Effector CD8-positive, alpha-beta T cell (primary cell): ENCODE measurements around the gene CDH7.

Source experiments
- DNase-seq: peaks from one replicate; lab custom pipeline; 2025; lab: John Stamatoyannopoulos, UW
- total RNA-seq, 4 experiments: gene quantifications; one replicate each; lab custom pipeline; 2026; lab: John Stamatoyannopoulos, UW

CDH7 gene, protein sequence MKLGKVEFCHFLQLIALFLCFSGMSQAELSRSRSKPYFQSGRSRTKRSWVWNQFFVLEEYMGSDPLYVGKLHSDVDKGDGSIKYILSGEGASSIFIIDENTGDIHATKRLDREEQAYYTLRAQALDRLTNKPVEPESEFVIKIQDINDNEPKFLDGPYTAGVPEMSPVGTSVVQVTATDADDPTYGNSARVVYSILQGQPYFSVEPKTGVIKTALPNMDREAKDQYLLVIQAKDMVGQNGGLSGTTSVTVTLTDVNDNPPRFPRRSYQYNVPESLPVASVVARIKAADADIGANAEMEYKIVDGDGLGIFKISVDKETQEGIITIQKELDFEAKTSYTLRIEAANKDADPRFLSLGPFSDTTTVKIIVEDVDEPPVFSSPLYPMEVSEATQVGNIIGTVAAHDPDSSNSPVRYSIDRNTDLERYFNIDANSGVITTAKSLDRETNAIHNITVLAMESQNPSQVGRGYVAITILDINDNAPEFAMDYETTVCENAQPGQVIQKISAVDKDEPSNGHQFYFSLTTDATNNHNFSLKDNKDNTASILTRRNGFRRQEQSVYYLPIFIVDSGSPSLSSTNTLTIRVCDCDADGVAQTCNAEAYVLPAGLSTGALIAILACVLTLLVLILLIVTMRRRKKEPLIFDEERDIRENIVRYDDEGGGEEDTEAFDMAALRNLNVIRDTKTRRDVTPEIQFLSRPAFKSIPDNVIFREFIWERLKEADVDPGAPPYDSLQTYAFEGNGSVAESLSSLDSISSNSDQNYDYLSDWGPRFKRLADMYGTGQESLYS
- 0 to 1.3 (median 0.04) reads per million in 4 experiments for total RNA-seq

DNA sequence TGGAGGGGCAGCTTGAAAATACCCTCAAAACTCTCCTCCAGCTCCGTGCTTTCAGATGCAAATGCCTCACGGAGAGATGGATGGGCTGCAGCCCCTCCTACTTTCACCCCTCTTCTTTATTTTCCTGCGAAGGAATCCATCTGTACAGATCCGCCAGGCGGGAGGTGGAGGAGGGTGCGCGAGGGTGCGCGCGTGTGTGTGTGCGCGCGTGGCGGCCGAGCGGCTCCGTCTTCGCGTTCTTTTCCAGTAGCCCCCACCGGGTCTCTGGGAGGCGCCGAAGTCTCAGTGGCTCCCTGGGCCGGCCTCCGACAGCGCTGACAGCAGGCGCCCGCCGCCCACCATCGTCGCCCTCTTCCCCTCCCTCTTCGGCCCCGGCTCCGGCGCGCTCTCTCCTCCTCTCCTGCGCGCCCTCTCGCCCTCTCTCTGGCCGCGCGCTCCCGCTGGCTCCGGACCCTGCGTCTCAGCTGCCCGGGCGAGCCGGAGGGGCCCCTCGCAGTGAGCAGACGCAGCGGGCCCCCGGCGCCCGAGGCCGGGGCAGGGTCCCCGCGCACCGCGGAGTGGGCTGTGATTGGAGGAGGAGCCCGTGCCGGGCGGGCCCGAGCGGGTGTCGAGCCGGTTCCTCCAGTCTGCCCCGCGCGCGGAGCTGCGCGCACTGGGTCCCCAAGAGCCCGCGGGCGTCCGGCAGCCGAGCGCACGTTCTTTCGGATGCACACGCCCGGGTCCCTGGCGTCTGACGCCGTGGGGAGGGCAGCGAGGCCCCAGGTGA lies at the start of gene CDH7:
Gene CDH7 (plus strand): TSS at position 624 of the 766 bp plus-strand sequence. CDS start 11,831 bp downstream, outside the sequence.
- DNase-seq, result no peak

DNA sequence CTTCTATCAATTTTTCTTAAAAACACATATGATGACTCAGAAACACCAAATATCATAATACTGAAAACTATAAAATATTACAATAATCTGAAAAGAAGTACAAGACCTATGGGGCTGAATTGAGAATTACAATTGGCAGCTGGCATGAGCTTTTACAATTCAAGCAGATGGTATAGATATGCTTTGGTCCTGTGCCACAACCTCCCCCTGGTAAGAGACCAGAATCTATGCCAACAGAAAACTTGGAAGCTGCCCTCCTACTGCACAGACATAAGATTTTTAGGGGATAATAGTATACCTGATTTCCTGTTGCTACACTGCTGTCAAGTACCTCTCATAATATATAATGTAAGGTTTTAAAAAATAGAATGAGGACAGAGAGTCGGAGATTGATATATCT lies 46.8 kb upstream of the CDH7 start:
- no peak for DNase-seq

DNA sequence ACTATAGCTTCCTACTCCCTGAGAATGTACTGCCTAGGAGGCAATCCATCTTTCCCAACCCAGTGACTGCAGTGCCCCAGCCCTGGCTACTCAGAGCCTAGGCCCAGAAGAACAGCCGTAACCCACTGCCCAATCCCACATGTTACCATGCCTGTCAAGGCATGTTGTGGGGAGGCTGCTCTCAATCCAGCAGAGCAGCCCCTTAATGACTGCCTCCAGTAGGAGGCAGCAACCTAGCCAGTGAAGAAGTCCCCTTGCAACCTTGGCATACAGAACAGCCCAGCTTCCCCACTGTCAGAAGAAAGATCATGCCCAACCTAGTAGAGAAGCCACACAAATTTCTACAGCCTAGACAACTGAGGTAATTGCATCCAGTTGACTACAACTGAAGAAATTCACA lies 44.2 kb upstream of the CDH7 start:
- no peak for DNase-seq

DNA sequence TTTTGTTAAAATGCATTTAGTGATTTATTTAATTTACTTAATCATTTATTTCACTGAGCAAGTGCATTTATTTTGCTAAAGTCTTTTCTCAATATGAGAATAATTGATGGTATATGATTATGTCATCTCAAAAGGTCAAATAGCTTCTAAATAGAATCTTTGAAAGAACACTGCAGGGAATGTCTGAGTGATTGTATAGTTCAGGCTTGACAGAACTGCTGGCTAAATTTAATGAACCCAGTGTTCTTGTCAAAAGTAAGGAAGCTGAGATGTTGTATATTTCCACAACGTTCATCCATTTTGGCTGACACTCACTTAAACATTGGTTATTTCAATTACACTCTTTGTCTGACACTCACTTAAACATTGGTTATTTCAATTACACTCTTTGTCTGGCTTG lies 39.3 kb upstream of the CDH7 start:
- DNase-seq, result no peak

DNA sequence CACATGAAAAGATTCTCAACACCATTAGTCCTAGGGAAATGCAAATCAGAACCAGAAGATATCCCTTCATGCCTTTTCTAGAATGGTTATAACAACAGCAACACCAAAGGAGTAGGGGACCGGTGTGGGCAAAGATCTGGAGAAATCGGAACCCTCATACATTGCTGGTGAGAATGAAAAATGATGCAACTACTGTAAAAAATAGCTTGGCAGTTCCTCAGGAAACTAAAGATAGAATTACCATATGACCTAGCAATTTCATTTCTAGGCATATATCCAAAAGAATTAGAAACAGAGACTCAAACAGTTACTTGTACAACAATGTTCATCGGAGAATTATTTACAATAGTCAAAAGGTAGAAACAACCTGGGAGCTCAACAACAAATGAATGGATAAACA lies 29.2 kb upstream of the CDH7 start:
- no peak for DNase-seq

DNA sequence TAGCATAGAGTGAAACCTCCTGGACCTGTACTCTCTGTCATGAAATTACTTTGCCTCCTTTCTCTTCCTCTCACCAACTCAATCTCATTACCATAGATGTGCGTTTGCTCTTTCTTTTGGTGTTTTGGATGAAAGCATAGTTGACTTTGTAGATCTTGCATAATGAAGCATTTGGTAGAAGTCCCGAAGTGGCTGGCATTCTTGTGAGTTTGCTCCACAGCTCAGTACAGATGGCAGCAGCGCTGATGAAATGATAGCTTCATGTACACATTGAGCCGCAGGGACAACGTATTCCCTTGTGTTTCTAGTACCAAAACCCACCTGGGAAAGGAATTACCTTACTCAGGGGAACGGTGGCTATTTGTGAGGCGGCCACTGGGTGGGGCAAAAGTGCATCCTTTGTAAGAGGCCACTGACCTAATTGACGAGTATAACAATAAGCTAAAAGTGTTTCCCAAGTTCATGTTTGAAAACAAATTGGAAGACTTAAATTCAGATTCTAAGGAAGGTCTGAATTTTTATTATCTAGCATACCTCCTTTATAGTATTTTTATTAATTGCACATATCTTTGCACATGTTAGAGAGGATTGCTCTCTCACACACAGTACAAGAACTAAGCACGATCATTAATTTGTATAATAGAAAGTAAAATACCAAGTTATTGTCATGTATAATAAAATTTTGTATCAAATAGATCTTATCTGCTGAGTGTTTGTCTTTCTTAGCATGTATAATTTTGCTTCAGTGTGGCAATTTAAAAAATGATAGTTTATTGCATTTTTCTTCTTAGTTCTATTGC lies 25.4 kb upstream of the CDH7 start:
- DNase-seq, result no peak

DNA sequence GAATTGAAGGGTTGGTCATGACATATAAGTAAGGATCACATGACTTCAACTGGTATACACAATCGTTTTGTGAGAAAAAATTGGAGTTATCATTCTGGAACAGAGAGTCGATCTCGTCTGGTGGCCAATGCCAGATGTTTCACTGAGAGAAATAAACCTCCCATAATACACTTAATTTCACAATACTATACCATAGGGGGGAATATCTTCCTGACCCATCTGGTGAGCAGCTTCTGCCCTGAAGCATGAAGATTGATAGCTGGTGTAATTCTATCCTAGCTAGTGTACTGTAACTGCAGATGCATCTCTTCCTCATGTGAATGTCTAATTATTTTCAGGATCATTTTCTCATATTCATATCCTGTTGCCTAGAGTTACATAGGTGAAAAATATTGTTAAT lies 15.7 kb upstream of the CDH7 start:
- no peak for DNase-seq

DNA sequence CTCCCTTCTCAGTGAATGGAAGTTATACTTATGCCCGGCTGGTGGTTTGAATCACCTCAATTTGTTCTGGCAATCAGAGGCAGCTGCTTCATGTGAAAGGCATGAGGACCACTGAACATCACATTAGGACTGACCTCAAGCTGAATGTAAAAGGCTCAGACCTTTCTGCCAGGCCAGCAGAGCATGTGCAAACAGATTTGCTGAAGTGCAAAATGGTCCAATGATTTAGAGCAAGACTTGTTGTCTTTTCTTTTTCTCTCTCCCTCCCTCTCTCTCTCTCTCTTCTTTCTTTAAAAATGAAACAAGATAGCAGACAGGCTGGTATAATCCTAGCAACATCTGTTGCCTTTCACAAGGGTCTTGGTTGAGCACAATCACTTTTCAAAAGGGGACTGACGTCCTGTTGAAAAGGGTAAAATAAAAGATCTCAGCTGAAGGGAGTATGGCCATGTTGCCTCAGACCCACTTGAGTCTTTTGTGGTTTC lies 13.3 kb upstream of the CDH7 start:
- no peak for DNase-seq

DNA sequence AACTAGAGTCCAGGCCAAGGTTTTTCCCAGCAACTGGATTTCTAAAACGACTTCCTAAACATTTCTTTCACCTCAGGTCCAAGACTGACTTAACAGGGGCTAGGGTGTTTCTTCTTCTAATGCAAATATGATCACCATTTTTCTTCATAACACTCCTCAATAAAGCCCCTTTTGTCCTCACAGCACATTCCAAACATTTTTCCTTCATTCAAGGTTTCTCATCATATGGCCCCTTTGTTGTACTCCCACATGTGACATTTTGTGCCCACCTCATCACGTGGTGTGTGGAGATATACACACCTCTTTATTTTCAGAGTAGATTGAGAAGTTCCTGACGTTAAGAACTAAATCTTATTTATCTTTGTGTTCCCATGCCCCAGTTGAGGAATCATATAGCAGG lies 3.9 kb upstream of the CDH7 start:
- DNase-seq, result no peak

DNA sequence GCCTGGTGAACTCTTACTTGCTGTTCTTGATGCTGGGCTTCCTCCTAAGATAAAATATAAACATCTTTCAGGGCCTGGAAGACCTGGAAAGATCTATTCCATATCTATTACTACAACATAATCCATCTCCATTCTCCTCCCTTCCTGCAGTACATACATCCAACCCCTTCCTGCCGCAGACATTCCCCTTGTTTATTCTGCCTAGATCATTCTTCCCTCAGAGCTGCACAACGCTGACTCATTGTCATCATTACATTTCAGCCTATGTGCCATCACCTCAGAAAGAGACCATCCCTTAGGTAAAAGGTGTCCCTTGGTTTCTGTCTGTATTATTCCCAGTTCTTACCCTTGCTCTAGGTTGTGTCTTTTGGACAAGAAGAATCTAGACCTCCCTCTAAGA lies 2.5 kb upstream of the CDH7 start:
- DNase-seq, result no peak

DNA sequence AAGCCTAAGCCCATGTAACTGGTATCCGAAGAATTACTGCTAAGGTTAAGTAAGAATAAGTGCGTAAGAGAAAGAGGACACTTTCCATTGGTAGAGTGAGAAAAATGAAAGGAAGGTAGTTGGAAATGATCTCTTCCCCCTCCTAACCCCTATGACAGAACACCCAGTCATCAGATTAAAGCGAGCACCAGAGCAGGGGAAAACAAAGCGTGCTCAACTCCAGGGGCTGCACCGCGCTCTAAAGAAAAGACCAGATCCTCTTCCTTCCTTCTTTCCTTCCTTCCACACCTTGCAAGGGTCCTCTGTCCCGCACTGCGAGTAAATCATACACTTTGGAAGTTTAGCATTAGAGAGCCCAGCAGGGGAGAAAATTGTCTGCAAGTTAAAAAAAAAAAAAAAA lies 971 bp upstream of the CDH7 start:
- no peak for DNase-seq

DNA sequence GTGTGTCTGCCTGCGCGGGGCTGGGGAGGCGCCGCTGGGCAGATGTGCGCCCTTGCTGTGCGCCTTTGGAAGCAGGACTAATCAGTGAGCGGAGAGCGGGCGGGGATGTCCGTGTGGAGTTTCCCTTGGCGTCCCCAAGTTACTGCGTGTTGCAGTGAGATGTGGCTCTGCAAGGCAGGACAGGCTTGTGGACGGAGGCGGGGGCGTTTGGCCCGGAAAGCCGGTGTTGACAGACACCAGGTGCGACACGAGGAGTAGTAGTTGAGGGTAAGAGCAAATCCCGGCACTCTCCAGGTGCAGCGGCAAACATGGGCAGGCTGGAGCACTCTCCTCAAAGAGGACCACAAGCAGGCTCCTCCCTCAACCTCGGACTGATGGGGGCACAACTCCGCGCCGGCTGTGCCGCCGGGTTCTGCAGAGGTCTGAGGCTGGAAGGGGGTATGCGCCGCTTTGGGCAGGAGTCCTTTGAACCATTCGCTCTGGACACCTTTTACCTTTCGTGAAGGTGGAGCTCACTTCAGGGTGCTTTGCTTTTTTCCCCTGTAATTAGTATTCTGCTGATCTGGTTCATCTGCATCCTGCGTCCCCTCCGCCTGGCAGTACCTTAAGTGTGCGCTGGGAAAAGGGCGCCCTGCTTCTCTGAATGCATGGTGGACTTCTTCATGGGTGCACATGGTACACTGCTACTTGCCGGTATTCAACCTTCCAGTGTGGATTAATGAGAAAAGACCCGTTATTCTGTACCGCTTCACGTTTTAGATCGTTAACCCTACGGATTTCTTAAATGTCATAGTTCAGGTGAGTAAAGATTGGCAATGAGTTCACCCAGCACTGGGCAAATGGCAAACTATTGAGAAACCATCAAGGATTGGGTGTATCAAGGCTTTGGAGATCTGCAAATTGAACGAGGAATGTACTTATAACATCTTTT lies 608 bp downstream of the CDH7 start:
- no peak for DNase-seq

DNA sequence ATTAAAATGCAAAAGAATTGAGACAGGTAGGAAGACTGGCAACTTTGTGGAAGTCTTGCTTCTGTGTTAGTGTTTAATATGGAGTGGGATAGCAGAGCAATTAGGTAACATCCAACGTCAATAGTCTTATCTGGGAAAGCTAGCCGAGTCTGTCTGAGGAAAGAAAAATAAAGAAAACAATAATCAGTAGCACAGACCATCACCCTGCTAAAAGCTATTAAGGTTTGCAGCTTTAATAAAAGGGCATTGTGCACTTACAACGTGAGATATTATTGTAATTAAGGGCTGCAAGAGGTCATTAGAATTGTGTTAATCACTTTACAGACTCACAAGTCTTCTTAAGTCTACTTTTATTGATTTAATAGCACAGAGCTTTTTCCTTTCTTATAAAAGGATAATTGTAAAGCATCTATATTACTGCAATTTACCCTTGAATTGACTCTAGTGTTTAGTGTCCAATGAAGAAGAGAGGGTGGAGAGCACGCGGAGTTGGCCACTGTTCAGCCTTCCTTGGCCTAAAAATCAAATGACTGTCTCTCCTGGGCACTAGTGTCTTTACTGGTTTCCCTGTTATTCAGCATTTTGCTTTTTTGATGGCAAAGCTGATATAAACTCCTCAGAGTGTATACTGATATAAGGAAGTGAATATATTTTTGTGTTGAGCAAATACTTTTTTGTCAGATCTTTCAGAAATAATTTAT lies 2.0 kb downstream of the CDH7 start:
- DNase-seq, result no peak

DNA sequence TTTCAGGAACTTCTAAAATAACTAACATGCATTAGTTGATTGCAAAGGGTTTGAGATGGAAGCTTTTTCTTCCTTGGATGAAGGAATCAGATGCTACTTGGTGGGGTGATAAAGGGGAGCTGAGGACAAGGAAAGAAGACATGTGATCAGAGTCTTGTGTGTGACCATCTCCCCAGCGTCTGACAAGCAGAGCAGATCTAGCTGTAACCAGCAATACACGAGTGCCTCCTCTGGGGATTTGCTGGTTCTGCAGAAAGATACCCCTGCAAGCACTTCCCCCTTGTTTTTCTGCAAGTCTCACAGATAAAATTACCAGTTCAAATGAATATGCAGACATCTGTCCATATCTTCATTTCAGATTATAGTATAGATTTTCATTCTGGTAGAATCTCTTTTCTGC lies 2.7 kb downstream of the CDH7 start:
- no peak for DNase-seq

DNA sequence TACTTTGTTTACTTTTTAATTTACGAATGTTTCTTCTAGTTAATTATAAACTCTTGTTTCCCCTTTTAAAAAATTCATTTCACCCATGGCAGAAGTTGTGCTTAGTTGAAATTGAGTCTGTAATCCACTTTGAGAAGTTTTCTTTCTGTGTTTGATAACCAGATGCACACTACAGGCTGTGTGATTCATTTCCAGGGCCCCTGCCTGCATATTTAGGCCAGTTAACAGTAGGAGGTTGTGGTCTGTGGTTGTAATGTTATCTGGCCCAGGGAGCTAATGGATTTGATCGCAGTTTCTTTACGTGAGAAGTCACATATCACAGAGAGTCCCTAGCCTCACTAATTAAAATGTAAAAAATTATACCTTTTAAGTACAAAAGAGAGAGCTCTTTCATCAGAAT lies 3.3 kb downstream of the CDH7 start:
- no peak for DNase-seq

DNA sequence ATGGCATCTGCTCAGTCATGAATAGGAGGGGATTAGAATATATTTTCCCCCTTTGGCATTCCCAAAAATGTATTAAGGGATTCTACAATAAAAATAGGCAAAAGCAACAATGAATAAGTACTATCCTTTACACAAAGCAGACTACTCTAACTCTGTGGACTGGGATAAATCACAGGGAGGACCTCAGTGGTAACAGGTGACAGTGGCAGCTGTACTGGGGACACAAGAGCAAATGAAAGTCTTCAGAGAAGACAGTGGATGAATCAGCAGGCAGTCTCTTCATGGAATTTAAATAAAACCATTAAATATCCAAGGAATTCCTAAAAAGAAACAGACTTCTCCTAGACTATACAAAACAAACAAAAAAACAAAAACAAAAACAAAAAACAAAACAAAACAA lies 4.8 kb downstream of the CDH7 start:
- DNase-seq, result no peak

DNA sequence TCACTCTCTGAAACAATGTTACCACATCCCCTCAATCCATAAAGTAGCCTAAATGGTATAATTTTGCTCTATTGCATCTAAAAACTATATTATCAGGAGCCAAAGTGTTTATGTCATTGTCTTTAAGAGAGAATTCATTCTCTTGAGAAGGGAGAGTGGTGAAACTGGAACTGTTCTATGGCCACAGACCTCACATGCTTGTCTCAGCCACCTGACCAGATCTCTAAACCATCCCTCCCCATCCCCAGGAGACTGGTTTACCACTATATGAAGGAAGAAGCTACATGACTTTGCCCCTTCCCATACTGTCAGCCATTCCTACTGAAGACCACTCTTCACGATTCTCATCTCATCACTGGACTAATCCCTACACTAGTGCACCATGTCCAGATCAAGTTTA lies 9.6 kb downstream of the CDH7 start:
- DNase-seq, result no peak

DNA sequence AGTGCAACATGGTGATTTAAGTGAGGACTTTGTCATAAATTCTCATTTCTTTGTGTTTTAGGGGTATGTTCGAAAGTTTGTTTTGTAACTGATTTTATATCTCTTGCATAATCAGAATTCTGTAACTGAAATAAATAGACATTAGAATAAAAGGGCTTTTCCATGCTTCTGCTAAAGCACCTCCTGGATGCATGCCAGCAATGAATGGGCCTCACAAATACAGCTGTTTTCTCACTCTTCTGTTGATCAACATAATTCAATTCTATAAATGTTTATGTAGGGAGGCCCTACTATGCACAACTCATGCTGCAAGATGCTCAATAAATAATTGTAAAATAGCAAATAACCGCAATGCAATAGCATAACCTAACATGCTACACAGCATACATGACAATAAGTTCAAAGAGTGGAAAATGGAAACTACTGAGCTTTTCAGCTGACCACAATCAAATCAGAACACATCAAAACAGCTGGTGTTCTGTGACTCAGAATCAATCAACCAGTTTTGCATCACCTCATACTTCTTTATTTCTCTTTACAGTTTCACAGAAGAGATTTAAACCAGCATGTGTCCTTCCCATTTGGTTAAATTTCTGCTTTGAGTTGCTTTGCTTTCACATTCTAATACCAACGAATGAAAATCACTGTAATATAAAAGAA lies 11.0 kb downstream of the CDH7 start:
- DNase-seq, result no peak

DNA sequence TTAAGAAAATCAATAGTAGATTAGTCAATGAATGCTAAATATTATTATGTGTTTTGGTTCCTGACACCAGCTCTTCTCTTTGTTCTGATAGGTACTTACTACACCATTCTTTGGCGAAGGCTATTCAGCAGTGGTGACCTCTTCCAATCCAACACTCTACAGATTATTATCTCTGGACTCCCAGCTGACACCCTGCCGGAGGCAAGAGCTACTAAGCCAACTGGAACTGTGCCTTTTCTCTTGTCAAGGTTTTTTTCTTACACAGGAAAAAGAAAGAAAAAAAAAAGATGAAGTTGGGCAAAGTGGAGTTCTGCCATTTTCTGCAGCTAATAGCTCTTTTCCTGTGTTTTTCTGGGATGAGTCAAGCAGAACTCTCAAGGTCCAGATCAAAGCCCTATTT lies 11.7 kb downstream of the CDH7 start:
- no peak for DNase-seq
